Pancreas (tissue), 10 donors: ENCODE data around the gene SERPINE3. TPM values are rescaled to one million over a fixed set of nuclear protein-coding genes. Genes with fewer than 3 reads are reported as not detected.

ENCODE experiments used
- ATAC-seq, 4 donors: fragments of 200-7000 bp; cut with Tn5 transposase; one replicate each; pipeline versions ENCODE4 v1.8.0 to v1.9.1; 2020; ENCODE audit warnings: mild to moderate bottlenecking in 4 of 4, moderate library complexity in 4 of 4
- DNase-seq, 6 donors: peaks; one replicate each; pipeline ENCODE4 v3.0.0-alpha.2; 2020
- FAIRE-seq: peaks from 2 replicates; lab custom pipeline; 2012; peaks lifted over from hg19 to GRCh38; lab: Jason Lieb, UNC
- H3K27ac ChIP-seq, 4 donors: fragments of 200-600 bp; sonication (generic); 1 replicate in 3 of 4; 2 replicates in 1 of 4; pipeline versions ENCODE4 v1.5.0 to v1.8.0; 2020
- H3K27me3 ChIP-seq, 4 donors: fragments of 200-600 bp; one replicate each; pipeline ENCODE4 v1.8.0; 2021
- H3K36me3 ChIP-seq, 3 donors: fragments of 200-600 bp; sonication (generic) in 1 of 3; one replicate each; pipeline versions ENCODE4 v1.5.0 to v1.8.0; 2020 to 2021
- H3K4me1 ChIP-seq, 3 donors: fragments of 200-600 bp; one replicate each; pipeline ENCODE4 v1.8.0; 2021
- H3K4me3 ChIP-seq, 4 donors: fragments of 200-600 bp; sonication (generic) in 2 of 4; one replicate each; pipeline versions ENCODE4 v1.5.0 to v1.8.0; 2020 to 2021
- H3K9me3 ChIP-seq, 4 donors: fragments of 200-600 bp; one replicate each; pipeline ENCODE4 v1.8.0; 2021
- WGBS, 2 donors: extraction: QIAGEN DNeasy Blood & Tissue Kit; methylation state at CpG; one replicate each; pipeline ENCODE4 v1.1.7; 2013; 5-methylcytosine and 5-hydroxymethylcytosine counted together
- intact Hi-C, 3 donors: fragments of 100-400 bp; cut with DNase I; formaldehyde crosslinking; loops; one replicate each; pipeline versions ENCODE4 v1.11.1 to v1.14.2; 2022
- polyA plus RNA-seq, 2 donors: library from polyadenylated mRNA; stranded (reverse); fragments of 200-250 nt; gene quantifications; one replicate each; pipeline ENCODE4 v1.2.3, GENCODE V29; 2013
- total RNA-seq, 6 donors: library from RNA; stranded (reverse); fragmentation: NEBNext Ultra II Directional in 4 of 6; extraction: Animal tissue kit (Norgen Biotek cat#: 25700) in 4 of 6; gene quantifications; one replicate each; pipeline versions ENCODE4 v1.2.1 to v1.2.4, GENCODE V29; 2021 to 2023
- TF ChIP-seq, protein P1 (sequence below), 4 donors: fragments of 200-600 bp; sonication (generic) in 3 of 4; IDR thresholded peaks; one replicate each; pipeline versions ENCODE4 v1.5.0 to v1.8.0; 2021; ENCODE audit warnings: antibody characterized with exemption in 4 of 4
- donor health status: healthy with polysubstance abuse.
- donor health status: DM: no; HTN: no; CAD: no; lungs with moderate emphysema.
- donor health status: DM: no; HTN: no; CAD: no.
- donor health status: control.
- donor health status: control.
- donor health status: Bipolar disorder and iron deficiency.
- donor health status: DM: yes; HTN: yes; CAD: no.
- donor health status: DM: no; HTN: no; CAD: no.
- donor health status: DM: no; HTN: no; CAD: no.
- donor health status: DM: yes; HTN: yes; CAD: no.

Gene SERPINE3
- total and polyA plus RNA-seq, 8 donors = not detected

DNA sequence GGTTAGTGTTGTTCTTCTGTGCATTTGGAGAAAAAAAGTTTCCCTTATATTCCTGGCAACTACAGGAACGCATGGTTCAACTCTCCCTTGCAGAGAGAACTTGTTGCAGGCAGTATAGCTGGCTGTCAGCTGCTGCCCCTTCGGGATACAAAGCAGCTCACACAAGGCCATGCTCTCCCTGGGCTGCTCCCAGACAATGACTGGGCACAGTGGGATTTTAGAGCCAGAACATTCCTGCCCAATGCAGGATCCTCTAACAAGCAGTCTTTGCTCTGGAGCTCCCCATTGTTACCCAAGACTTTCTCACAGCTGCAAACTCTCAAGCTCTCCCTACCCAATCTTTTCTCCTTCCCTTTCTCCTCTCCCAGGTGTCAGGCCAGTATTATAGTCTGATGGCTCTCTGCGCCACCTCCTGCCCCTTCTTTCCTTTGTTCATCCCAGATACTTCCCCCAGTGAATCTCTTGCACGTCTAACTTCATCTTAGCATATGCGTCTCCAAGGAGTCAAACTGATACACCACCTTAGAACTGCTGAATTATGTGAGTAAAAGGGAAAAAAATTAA lies 27.5 kb upstream of the SERPINE3 start:
- intact Hi-C loops = no loop called here
- FAIRE-seq = no peak
- WGBS, 2 donors = 89 to 95% methylated on average over 5 of the region's 5 CpGs

GRCh38 chr13:51313619-51314018 lies 25.9 kb upstream of the SERPINE3 start:
- Histone ChIP-seq H3K4me1 (no peaks in the 10 kb centered on the region), H3K4me3 (no peak overlapping the region), H3K27me3 (no peaks in the 10 kb centered on the region), H3K36me3 (no peaks in the 10 kb centered on the region), H3K27ac (no peak overlapping the region), H3K9me3 (no peaks in the 10 kb centered on the region)
- 63 to 79% methylated on average over 1 of the region's 1 CpG for WGBS, 2 donors
- TF ChIP-seq, protein P1, sequence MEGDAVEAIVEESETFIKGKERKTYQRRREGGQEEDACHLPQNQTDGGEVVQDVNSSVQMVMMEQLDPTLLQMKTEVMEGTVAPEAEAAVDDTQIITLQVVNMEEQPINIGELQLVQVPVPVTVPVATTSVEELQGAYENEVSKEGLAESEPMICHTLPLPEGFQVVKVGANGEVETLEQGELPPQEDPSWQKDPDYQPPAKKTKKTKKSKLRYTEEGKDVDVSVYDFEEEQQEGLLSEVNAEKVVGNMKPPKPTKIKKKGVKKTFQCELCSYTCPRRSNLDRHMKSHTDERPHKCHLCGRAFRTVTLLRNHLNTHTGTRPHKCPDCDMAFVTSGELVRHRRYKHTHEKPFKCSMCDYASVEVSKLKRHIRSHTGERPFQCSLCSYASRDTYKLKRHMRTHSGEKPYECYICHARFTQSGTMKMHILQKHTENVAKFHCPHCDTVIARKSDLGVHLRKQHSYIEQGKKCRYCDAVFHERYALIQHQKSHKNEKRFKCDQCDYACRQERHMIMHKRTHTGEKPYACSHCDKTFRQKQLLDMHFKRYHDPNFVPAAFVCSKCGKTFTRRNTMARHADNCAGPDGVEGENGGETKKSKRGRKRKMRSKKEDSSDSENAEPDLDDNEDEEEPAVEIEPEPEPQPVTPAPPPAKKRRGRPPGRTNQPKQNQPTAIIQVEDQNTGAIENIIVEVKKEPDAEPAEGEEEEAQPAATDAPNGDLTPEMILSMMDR (IDR thresholded peaks at IDR 0.05) = no peak
- intact Hi-C loops = no loop called here
- ATAC-seq = no peak
- no peak for FAIRE-seq
- DNase-seq = no peak

More for the DNA sequence above, 27.5 kb upstream of the SERPINE3 start:
- no peak overlapping the region for H3K4me3 ChIP-seq
- H3K36me3 ChIP-seq = no peaks in the 10 kb centered on the region
- ATAC-seq (no peak), DNase-seq (no peak)
- H3K27me3 ChIP-seq = no peaks in the 10 kb centered on the region
- no peak overlapping the region for H3K27ac ChIP-seq
- no peaks in the 10 kb centered on the region for H3K4me1 ChIP-seq
- no peaks in the 10 kb centered on the region for H3K9me3 ChIP-seq
- TF ChIP-seq, protein P1 (IDR thresholded peaks at IDR 0.05) = no peak

DNA sequence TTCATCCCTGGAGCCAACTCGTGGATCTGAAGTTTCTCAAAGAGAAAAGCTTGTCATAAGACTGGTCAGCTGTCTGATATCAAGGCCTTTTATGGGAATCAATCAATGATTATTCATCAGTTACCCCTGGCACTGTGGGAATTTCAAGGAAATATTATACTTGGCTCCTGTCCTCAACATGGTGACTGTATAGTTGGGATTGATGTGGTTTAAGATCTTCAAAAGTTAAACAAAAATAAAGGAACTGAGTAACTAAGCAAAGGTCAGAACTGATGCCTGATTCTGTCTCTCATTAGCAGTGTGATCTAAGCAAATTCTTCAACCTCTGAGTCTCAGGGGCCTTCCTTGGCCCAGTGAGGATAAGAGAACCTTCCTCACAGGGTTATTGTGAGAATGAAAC lies 22.2 kb upstream of the SERPINE3 start:
- TF ChIP-seq, protein P1 (IDR thresholded peaks at IDR 0.05) = no peak
- no peaks in the 10 kb centered on the region for H3K36me3 ChIP-seq
- no peak overlapping the region for H3K4me3 ChIP-seq
- no peak for ATAC-seq
- H3K27ac ChIP-seq = no peak overlapping the region
- no peak for FAIRE-seq
- no peak for DNase-seq
- H3K27me3 ChIP-seq = no peaks in the 10 kb centered on the region
- no peaks in the 10 kb centered on the region for H3K4me1 ChIP-seq
- no peaks in the 10 kb centered on the region for H3K9me3 ChIP-seq
- intact Hi-C loops = no loop called here
- WGBS, 2 donors = 41 to 47% methylated on average over 1 of the region's 1 CpG

- DNase-seq = no peak
- intact Hi-C loops = no loop called here
- 91 to 98% methylated on average over 2 of the region's 2 CpGs for WGBS, 2 donors
- Histone ChIP-seq H3K36me3 (no peaks in the 10 kb centered on the region), H3K9me3 (no peaks in the 10 kb centered on the region), H3K4me1 (no peaks in the 10 kb centered on the region), H3K4me3 (no peak overlapping the region), H3K27ac (no peak overlapping the region), H3K27me3 (no peaks in the 10 kb centered on the region)
- TF ChIP-seq, protein P1 (IDR thresholded peaks at IDR 0.05) = no peak
- no peak for FAIRE-seq
- ATAC-seq = no peak
These were observed 21.5 kb upstream of the SERPINE3 start for GRCh38 chr13:51318015-51318414.

GRCh38 chr13:51318876-51319275 lies 20.6 kb upstream of the SERPINE3 start:
- H3K9me3 ChIP-seq = no peaks in the 10 kb centered on the region
- no peak overlapping the region for H3K4me3 ChIP-seq
- 88 to 91% methylated on average over 3 of the region's 3 CpGs for WGBS, 2 donors
- TF ChIP-seq, protein P1 (IDR thresholded peaks at IDR 0.05) = no peak
- no peak overlapping the region for H3K27ac ChIP-seq
- no peaks in the 10 kb centered on the region for H3K27me3 ChIP-seq
- ATAC-seq (no peak), FAIRE-seq (no peak), DNase-seq (no peak)
- H3K4me1 ChIP-seq = no peaks in the 10 kb centered on the region
- intact Hi-C loops = no loop called here
- H3K36me3 ChIP-seq = no peaks in the 10 kb centered on the region
